ENCODE measurements around the gene AK2. TPM values are rescaled to one million over a fixed set of nuclear protein-coding genes. Genes with fewer than 3 reads are reported as not detected.
"Not testable (repeated sequence)": the region's sequence is repeated elsewhere in the genome, so short reads cannot be mapped to it uniquely, and the experiment has no call there.

AK2 gene
- total and polyA plus RNA-seq, 10 of the 15 experiments (the other 5 are each of a cell fraction or from before 2014, with no cell fraction given) = 52.3 to 500 (median 278) TPM

GRCh38 chr1:33068108-33068507 is 31.4 kb upstream of the AK2 start:
- H3K4me3 ChIP-seq; H3K9me3 ChIP-seq (replicated peaks; ENCODE audit: control insufficient read depth, insufficient read depth, low read length); ATAC-seq; H4K20me1 ChIP-seq (ENCODE audit: control insufficient read depth, insufficient read depth); H3K9ac ChIP-seq (ENCODE audit: control insufficient read depth, insufficient read depth, low read length); CTCF ChIA-PET; H3K36me3 ChIP-seq (ENCODE audit: control insufficient read depth in 2 of 2, insufficient read depth in 2 of 2, low read length in 1 of 2); BruUV-seq (replicated peaks); RAD21 ChIA-PET (ENCODE audit: unreplicated experiment); H3K4me2 ChIP-seq (ENCODE audit: control insufficient read depth, insufficient read depth); DNase-seq (ENCODE audit: low read depth, low spot score); intact Hi-C loops (cut with micrococcal nuclease; ENCODE audit: unreplicated experiment); in situ Hi-C loops (cut with MboI); H3K79me2 ChIP-seq (ENCODE audit: control insufficient read depth, insufficient read depth, low read length); H3K27ac ChIP-seq (ENCODE audit: control insufficient read depth, insufficient read depth); H3K27me3 ChIP-seq (replicated peaks in 1 of 2; ENCODE audit: control insufficient read depth in 2 of 2, insufficient read depth in 2 of 2, low read length in 1 of 2); FAIRE-seq; H3K4me1 ChIP-seq (ENCODE audit: control insufficient read depth, insufficient read depth, low read length); H2AFZ ChIP-seq (ENCODE audit: control insufficient read depth, low read depth, low read length); POLR2A ChIA-PET: not testable (repeated sequence)
- SMC1A ChIA-PET (ENCODE audit: uncharacterized antibody, unreplicated experiment) = interaction anchor here (1.0 kb wide), 1 partner anchor 9 kb away, joined by 3 read pairs; no protein-coding TSS in a partner anchor
- 43% methylated on average over 2 of the region's 2 CpGs for WGBS (ENCODE audit: insufficient coverage, insufficient replicate concordance, low lambda C conversion rate, missing lambda C conversion rate)

GRCh38 chr1:33066477-33066876 is 29.8 kb upstream of the AK2 start:
- in situ Hi-C loops (cut with MboI); H3K4me2 ChIP-seq (ENCODE audit: control insufficient read depth, insufficient read depth); H4K20me1 ChIP-seq (ENCODE audit: control insufficient read depth, insufficient read depth); intact Hi-C loops (cut with micrococcal nuclease; ENCODE audit: unreplicated experiment); SMC1A ChIA-PET (ENCODE audit: uncharacterized antibody, unreplicated experiment); H3K79me2 ChIP-seq (ENCODE audit: control insufficient read depth, insufficient read depth, low read length); POLR2A ChIA-PET; H3K9me3 ChIP-seq (replicated peaks; ENCODE audit: control insufficient read depth, insufficient read depth, low read length); H3K27ac ChIP-seq (ENCODE audit: control insufficient read depth, insufficient read depth); H2AFZ ChIP-seq (ENCODE audit: control insufficient read depth, low read depth, low read length); H3K9ac ChIP-seq (ENCODE audit: control insufficient read depth, insufficient read depth, low read length); CTCF ChIA-PET; DNase-seq (ENCODE audit: low read depth, low spot score); H3K36me3 ChIP-seq (ENCODE audit: control insufficient read depth in 2 of 2, insufficient read depth in 2 of 2, low read length in 1 of 2); H3K4me3 ChIP-seq; H3K27me3 ChIP-seq (replicated peaks in 1 of 2; ENCODE audit: control insufficient read depth in 2 of 2, insufficient read depth in 2 of 2, low read length in 1 of 2); RAD21 ChIA-PET (ENCODE audit: unreplicated experiment); ATAC-seq; H3K4me1 ChIP-seq (ENCODE audit: control insufficient read depth, insufficient read depth, low read length); BruUV-seq (replicated peaks); FAIRE-seq: not testable (repeated sequence)
- 61% methylated on average over 3 of the region's 3 CpGs for WGBS (ENCODE audit: insufficient coverage, insufficient replicate concordance, low lambda C conversion rate, missing lambda C conversion rate)
